Fibroblast of skin of abdomen (primary cell): Measurements from ENCODE around the gene TMEM218.
"Not testable (repeated sequence)": the region's sequence is repeated elsewhere in the genome, so short reads cannot be mapped to it uniquely, and the experiment has no call there.

Source experiments
- DNase-seq: peaks from one replicate; pipeline ENCODE4 v3.0.0-alpha.2; 2013

TMEM218 gene

DNA sequence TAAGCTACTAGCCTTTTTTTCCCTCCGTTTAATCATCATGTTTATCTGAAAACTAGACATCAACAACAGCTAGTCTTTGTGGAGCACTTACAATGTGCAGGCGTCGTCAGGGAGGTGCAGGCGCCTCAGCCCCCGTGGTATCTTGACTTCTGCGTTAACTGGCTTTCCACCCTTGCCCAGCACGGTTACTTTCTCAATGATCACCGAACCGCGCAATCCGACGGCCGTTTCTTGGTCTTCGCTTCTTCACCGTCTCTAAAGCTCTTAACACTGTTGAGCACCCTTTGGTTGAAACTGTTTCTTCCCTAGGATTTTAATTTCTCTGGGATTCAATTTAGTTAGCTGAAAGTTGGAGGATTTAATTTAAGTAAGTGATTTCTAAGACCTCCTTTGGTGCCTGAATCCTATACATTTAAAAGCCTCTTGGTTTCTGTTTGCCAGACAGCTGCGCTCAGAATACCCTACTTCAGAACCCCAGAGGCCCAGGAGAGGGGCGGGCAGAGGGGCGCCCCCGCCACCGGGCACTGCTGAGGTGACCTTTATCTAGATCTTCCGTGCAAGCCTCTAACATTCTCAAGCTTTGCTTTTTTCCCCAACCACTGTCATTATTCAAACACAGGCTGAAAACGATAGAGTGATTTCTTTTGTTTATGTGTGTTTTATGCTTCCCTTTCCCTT is 18.0 kb upstream of the TMEM218 start:
- DNase-seq, result no peak

DNA sequence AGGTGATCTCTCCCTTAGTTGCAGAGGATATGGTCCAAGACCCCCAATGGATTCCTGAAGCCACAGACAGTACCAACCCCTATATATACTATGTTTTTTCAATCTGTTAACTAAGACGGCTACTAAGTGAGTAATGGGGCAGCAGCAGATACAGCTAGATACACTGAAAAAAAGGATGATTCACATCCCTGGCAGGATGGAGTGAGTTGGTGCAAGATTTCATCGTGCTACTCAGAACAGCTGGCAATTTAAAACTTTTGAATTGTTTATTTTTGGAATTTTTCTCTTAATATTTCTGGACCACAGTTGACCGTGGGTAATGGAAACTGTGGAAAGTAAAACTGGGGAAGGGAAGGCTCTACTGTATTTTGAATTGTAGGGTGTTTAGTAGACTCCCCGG is 17.0 kb upstream of the TMEM218 start:
- DNase-seq, result peak; percentile 72

DNA sequence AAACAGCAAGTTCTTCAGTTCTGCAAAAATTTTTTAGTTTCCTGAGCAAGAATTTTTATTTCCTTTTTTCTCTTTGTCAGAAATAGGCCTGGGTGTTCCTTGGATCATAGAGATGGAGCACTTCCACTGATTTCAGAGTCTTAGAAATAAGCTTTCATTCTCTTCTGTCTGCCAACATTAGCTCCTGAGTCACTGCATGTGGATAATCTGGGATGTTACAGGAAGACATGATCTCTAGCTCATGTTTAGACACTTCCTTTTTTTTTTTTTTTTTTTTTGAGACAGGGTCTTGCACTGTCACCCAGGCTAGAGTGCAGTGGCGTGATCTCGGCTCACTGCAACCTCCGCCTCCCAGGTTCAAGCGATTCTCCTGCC is 13.2 kb upstream of the TMEM218 start:
- DNase-seq, result no peak

DNA sequence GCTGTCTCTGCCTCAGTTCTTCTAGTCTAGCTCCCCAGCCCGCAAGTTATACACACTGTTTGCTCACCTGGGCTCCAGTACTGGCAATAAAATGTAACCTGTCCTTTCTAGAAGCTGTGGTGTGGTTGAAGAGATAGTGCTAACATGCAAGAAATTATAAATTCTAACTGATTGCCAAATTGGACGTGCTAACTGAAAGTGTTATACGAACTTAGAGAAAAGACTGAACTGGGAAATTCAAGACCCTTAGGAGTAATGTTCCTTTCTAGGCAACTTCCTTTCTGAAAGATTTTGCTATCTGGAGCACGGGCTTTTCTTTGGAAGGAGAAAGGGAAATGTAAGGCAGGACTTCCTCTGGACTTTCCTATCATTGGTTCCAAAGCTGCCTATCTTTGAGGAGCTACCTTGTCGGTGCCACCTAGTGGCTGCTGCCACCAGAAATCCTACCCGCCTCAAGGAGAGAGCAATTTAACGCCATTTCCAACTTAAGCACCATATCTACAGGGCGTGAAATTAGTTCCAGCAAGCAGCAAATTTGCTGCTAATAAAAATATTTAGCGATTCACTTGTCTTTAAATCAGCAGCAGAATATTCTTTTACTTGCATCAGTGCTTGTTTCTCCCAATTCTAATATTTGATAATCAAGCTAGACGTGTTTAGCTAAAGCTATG is 12.7 kb upstream of the TMEM218 start:
- DNase-seq, result peak; percentile 40

DNA sequence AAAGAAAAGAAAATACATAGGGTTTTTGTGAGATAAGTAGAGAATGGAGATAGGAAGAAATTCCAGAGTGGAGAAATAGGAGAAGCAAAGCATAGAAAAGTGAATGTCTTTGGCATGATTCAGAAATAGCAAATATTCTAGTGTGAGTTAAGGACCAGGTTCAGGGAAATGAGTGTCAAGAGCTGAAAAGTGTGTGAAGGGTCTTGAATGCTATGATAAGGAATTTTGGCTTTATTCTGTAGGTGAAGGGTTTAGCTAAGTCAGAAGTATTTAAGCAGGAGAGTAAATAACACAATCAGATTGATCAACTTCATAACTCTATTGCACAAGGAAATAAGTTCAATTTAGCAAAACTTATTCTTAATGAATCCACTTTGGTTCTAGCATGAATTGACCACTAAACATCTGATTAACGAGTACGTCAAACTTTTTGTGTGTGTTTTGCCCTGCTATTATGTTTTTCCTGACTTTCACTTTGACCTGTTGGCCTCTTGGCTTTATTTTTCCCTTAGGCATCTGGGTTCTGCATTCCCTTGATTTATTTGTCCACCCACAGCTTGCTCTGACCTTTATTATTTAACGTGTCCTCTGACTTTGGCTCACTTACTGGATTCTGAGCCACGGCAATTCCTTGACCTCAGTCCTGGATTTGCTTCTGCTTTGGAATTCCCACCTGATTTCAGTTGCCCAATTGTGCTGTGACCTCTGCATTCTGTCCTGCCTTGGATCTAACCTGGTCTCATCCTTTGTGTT is 11.9 kb upstream of the TMEM218 start:
- no peak for DNase-seq

DNA sequence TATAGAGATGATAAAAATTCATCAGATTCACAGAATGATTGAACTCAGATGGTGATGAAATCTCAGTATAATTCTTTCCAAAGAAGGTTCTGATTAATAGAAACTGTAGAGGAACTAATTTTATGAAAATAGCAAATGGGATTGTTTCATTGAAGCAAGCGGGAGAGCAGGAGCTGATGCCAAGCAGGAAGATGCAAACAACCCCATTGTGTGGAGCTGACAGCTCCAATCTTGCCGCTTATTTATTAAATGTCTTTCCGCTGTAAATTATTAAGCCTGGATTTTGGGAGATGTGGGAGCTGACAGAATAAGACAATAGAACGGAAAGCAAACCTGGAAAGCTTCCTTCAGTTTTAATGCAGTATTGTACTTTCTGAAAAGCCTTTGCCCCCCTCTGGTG is 6.0 kb upstream of the TMEM218 start:
- no peak for DNase-seq

DNA sequence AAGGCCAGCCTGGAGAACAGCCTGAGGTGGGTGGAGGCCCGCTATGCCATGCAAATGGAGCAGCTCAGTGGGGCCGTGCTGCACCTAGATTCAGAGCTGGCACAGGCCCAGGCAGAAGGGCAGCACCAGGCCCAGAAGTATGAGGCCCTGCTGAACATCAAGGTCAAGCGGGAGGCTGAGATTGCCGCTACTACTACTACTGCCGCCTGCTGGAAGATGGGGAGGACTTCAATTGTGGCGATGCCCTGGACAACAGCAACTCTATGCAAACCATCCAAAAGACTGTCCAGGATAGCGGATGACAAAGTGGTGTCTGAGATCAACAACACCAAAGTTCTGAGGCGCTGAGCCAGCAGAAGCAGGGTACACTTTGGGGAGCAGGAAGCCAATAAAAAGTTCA is 3.1 kb upstream of the TMEM218 start:
- no peak for DNase-seq

DNA sequence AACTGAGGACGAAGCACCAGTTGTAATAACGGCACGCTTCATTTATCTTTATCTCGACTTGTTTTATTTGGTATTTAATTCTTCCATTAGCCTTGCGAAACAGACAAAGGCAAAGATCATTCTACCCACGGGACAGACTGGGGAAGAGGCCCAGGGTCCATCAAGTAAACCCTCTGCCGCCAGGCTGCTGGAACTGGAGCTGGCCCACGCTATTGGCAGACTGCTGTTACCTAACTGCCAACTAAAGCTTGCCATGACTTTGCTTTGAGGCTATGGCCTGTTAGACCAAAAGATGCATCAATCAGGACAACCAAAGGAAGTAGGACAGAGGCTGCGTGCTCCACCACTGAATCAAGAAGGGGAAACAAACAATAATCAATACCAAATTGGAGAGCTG is 780 bp upstream of the TMEM218 start:
- no peak for DNase-seq

DNA sequence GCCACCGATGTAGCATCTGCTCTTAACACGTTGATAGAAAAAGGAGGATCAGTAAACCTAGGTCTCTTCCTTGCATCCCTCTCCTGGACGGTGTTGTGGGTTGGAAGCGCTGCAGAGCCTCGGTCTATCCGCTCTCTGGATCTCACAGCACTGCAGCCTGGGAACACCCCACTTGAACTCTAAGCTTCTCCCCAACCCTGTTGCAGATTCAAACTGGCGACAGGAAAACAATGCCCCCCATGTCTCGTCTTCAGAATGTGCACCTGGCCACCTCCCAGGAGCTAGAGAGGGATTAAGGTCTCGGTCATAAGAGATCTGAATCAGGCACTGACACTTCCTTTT is 454 bp downstream of the TMEM218 start:
- DNase-seq, result no peak

DNA sequence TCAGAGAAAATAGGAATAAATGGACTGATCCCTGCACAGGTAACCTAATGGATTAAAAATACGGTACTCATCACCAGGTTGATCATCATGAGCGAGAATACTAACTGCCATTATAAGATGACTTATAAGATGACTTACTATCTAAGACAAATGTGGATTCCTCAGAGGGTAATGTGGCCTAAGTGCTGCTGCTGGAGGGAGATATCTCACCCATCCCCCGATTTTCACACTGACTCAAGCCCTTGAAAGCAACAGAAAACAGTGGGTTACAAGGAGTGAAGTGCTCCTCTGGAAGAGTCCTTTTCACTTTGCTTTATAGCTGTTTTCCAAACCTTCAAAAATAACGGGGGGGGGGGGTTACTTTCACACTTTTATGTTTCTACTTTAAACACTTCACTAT is 920 bp downstream of the TMEM218 start:
- DNase-seq, result no peak

DNA sequence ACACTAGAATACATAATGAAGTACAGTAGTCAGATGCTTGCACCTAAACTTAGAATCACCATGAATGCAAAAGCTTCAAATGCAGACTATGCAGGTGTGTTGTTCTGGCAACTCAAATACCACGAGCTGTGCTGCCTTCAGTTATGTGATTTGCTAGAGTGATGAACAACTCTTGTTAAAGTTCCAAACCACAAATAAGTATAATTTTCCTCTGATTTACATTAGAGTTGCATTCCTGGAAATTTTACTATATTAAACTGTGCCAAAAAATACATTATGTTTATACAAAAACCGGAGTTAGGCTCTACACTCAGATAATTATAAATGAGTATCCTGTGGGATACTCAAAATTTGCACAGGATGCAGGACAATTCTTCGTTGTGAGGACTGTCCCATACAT is 3.0 kb downstream of the TMEM218 start:
- no peak for DNase-seq

DNA sequence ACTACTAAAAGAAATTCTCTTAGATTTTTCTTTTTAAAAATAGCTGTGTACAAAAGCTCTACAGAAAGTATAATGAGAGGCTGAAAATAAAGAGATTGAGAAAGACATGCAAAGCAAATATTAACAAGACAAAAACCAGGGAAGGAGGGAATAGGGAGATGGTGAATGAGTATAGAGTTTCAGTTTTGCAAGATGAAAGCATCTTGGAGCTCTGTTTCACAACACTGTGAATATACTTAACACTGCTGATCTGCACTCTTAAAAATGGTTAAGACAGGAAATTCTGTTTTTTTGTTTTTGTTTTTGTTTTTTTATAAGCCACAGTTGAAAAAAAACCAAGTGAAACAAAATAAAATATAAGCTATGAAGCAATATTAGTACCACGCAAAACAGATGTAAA is 5.5 kb downstream of the TMEM218 start:
- no peak for DNase-seq

DNA sequence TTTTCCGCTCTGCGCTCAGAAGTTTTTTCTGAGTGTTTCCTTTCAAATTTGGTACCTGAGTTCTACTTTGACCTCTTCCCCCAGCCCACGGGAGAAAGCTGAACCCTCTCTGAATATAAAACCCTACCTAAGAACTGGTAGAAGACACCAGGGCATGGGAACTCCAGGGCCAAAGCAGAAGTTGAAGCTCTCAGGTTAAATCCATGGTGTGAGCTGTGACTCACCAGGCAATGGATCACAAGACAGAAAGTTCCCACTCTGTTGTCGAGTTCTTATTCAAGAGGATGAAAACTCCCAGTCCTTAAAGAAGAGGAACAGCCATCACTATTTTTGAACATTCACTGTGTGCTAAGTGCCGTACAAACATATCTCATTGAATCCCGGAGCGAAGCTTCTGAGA is 8.9 kb downstream of the TMEM218 start:
- no peak for DNase-seq

DNA sequence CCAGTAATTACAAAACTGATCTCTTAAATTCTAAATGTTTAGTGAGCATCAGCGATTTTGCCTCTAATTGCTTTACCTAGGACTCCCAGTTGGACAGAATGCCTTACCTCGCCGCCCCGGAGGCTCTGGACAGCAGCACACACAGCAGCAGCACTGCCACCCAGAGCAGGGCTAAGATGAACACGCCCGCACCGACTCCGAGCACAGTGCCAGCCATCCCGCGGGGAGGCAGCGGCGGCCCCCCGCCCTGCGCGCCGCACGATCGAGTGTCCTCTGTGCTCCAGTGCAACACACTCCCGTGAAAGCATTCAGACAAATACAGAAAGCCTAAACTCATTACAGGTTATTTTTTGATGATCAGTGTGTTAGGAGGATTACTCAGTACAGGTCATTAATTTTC is 9.4 kb downstream of the TMEM218 start:
- DNase-seq, result no peak

DNA sequence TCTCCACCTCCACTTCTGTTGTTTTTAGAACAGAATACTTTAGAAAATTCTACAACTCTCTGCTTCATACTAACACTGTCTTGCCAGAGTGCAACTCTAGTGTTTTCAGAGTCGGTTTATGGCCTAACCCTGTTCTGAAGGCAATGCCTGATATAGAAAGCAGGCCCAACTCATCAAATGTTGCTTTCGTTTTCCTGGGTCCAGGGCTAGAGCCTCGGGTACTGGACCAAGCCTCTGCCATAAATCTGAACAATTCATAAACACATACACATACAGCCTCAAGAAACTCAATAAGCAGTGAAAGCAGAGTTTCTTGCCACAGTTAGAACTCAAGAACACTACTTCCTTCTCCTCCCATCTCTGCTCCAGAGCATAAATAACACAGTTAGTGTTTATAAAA is 9.8 kb downstream of the TMEM218 start:
- no peak for DNase-seq

DNA sequence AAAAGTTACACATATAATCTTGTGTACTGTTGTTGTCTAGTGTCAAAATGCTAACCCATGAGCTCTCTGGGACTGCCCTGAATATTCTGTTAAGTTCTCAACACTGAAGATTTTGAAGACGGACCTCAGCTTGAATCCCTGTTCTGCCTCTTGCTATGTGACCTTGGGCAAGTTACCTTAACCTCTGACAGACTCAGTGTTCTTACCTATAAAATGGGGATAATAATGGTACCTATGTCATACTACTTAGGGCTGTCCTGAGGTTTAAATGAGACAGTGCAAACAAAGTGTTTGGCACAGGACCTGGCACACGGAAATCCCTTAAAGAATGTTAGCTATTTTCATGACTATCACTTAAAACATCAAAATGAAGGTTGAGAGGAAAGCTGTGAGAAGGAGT is 11.3 kb downstream of the TMEM218 start:
- no peak for DNase-seq

DNA sequence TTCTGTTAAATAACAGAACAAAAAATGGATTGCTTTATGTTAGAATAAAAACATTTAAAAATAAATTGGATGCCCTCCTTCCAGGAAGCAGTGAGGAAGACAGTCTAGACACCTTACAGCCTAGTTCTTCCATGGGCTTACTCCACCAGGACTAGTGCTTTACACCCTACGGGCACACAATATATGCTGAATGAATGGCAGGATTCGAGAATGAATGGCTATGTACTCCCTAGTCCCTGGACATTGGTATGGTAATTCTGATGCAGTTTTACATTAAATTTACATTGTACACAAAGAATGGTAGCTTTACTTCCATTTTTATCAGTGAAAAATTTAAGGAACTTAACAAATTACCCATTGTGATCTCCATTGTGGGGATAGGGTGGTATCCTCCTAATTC is 16.7 kb downstream of the TMEM218 start:
- no peak for DNase-seq

DNA sequence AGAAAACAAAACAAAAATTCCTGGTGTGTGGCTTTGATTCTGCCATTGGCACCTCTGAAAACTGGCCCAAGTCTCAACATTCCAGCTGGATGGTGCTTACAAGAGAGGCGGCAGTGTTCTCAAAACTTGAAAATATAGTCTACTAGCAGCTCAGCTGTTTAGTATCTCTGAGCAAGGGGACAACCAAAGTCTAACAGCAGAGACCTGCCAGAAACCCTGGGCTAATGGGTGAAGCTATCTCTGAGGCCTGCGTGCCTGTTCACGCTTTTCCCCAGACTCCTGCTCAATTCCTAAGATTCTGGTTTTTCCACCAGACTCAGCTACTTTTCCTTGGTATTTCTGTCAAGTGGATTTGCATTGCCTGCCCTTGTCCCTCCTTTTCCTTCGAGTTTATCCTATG is 17.9 kb downstream of the TMEM218 start:
- DNase-seq, result no peak

DNA sequence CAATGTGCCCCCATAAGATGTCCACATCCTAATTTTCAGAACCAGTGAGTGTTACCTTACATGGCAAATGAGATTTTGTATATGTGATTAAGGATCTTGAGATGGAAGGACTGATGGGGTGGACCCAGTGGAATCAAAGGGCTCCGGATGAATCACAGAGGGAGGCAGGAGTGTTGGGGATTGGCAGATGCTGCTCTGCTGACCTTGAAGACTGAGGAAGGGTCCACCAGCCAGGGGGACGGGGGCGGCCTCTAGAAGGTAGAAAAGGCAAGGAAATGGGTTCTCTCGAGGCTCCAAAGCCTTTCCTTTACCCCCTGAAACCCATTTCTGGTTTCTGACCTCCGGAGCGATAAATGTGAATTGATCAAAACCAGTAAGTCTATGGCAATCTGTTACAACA is 18.8 kb downstream of the TMEM218 start:
- no peak for DNase-seq

DNA sequence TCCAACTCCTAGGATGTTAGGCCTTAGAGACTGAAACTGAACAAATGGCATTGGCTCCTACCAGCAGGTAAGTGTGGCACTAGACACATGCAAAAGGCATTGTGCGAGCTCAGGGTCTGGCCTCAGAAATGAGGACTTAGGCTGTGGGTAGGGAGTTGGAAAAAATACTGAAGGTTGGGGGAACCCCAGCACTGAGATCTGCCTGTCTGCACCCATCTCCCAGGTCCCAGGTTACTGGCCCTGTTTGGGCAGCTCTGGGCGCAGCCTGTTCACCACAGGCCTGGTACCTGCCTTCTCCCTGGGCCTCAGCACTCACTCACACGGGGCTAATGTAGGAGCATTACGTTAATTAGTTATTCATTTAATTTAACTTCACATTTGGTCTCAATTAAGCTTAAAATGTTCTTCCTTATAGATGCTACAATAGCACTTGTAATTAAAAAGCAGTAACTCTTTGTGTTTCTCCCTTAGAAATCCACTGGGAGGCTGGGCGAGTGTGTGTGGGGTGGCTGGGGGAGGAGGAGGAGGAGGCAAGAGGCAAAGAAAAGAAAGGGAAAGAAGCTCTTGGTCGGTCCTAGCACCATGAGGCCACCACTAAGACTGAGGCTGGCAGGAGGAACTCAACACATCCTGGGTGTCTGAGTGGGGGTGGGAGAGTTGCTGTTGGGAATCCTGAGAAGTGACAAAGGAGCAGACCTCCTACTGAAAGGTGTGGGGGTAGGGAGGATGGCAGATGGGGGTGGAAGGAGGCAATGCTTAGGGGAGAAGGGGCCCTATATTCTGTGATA is 19.4 kb downstream of the TMEM218 start:
- no peak for DNase-seq

DNA sequence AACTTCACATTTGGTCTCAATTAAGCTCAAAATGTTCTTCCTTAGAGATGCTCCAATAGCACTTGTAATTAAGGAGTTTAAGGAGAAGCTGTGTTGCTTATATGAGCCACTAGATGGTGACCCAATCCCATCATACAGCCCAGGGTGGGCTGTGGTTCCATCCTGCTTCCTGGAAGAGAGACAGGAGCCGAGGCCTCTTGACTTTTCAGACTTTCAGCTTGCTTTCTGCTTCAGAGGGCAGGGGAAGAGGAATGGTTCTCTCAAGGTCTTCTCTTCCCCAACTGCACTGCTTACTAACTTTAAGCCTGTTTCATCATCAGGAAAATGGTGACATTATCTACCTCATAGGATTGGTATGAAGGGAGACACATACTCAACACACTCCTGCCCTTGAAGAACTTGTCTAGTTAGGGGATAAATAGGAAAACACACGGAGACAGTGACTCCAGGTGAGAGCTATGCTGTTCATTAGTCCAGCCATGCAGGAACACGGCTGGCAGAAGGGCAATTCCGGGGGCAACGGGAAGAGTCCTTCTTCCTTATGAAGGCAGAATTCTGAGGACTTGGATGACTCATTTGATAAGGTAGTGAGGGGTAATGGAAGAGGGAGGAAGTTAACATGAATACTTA is 20.1 kb downstream of the TMEM218 start:
- DNase-seq, result peak; percentile 74

DNA sequence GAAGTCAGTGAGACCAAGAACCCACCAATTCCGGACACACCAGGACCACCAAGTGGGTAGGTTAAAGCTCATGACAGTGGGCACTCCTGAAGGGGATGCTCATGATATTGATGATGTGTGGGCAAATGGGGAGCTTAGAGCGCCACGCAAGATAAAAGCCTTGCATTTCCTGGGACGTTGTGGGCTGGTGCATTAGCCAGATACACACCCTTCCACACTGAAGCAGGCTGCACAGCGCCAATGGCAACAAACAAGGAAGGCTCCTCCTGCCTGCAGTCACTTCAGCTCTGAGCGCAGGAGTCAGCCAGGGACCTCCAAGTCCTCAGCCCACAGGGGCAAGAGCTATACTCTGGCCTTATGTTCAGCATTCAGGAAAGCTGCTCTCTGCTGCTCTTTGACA is 20.6 kb downstream of the TMEM218 start:
- no peak for DNase-seq

DNA sequence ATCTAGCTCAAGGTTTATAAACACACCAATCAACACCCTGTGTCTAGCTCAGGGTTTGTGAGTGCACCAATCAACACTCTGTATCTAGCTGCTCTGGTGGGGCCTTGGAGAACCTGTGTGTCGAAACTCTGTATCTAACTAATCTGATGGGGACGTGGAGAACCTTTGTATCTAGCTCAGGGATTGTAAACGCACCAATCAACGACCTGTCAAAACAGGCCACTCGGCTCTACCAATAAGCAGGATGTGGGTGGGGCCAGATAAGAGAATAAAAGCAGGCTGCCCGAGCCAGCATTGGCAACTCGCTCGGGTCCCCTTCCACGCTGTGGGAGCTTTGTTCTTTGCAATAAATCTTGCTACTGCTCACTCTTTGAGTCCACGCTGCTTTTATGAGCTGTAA is 21.3 kb downstream of the TMEM218 start:
- not testable (repeated sequence) for DNase-seq
